ENCODE measurements around the gene FICD.
"Not testable (repeated sequence)": the region's sequence is repeated elsewhere in the genome, so short reads cannot be mapped to it uniquely, and the experiment has no call there.

FICD gene

GRCh38 chr12:108484845-108485244, 30.2 kb upstream of the FICD start:
- no peak for TF ChIP-seq CTCF (conservative IDR thresholded peaks at IDR 0.05; ENCODE audit: low read length)
- no peak overlapping the region for H3K4me3 ChIP-seq (ENCODE audit: low read length)
- no peak for DNase-seq (ENCODE audit: low read depth)

- H3K4me3 ChIP-seq (ENCODE audit: low read length); DNase-seq (ENCODE audit: low read depth): not testable (repeated sequence)
These were observed 29.7 kb upstream of the FICD start for GRCh38 chr12:108485371-108485770.

- not testable (repeated sequence) for H3K4me3 ChIP-seq (ENCODE audit: low read length); DNase-seq (ENCODE audit: low read depth)
These were observed 28.0 kb upstream of the FICD start for GRCh38 chr12:108487029-108487428.

GRCh38 chr12:108491256-108491655, 23.8 kb upstream of the FICD start:
- TF ChIP-seq CTCF (conservative IDR thresholded peaks at IDR 0.05; ENCODE audit: low read length), result no peak
- DNase-seq (ENCODE audit: low read depth), result no peak
- H3K4me3 ChIP-seq (ENCODE audit: low read length), result no peak overlapping the region

- DNase-seq (ENCODE audit: low read depth), result no peak
- H3K4me3 ChIP-seq (ENCODE audit: low read length), result no peak overlapping the region
- TF ChIP-seq CTCF (conservative IDR thresholded peaks at IDR 0.05; ENCODE audit: low read length), result peak; percentile 47
These were observed 20.0 kb upstream of the FICD start for GRCh38 chr12:108495054-108495453.

GRCh38 chr12:108495823-108496579, 19.1 kb upstream of the FICD start:
- no peak for DNase-seq (ENCODE audit: low read depth)
- TF ChIP-seq CTCF (conservative IDR thresholded peaks at IDR 0.05; ENCODE audit: low read length), result no peak
- H3K4me3 ChIP-seq (ENCODE audit: low read length), result no peak overlapping the region

GRCh38 chr12:108498136-108498535, 16.9 kb upstream of the FICD start:
- H3K4me3 ChIP-seq (ENCODE audit: low read length), result no peak overlapping the region
- no peak for DNase-seq (ENCODE audit: low read depth)
- no peak for TF ChIP-seq CTCF (conservative IDR thresholded peaks at IDR 0.05; ENCODE audit: low read length)

- TF ChIP-seq CTCF (conservative IDR thresholded peaks at IDR 0.05; ENCODE audit: low read length), result no peak
- H3K4me3 ChIP-seq (ENCODE audit: low read length), result no peak overlapping the region
- DNase-seq (ENCODE audit: low read depth), result no peak
These were observed 12.2 kb upstream of the FICD start for GRCh38 chr12:108502922-108503321.

All from AG10803 (cell line).